ENCODE data around the gene PSMD3.
"Not testable (repeated sequence)": the region's sequence is repeated elsewhere in the genome, so short reads cannot be mapped to it uniquely, and the experiment has no call there.

PSMD3 gene

DNA sequence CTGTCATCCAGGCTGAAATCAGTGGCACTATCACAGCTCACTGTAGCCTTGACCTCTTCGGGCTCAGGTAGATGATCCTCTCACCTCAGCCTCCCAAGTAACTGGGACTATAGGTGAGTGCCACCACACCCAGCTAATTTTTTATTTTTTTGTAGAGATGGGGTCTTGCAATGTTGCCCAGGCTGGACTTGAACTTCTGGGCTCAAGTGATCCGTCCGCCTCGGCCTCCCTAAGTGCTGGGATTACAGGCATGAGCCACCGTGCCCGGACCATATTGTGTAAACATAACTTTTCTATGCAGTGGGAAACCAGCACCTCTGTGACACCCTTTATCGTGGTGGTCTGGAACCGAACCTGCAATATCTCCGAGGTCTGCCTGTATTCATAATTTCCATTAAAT is 23.5 kb downstream of the PSMD3 start:
- TF ChIP-seq CTCF (IDR thresholded peaks at IDR 0.05; ENCODE audit: borderline replicate concordance, control extremely low read depth, extremely low read depth, insufficient read depth, missing control alignments): no peak
- DNase-seq (ENCODE audit: low spot score): no peak
- in situ Hi-C loops (cut with MboI; ENCODE audit: low sequenced_read_pairs, unreplicated experiment): no loop called here

- no peak for DNase-seq (ENCODE audit: low spot score)
- no peak for TF ChIP-seq CTCF (IDR thresholded peaks at IDR 0.05; ENCODE audit: borderline replicate concordance, control extremely low read depth, extremely low read depth, insufficient read depth, missing control alignments)
- in situ Hi-C loops (cut with MboI; ENCODE audit: low sequenced_read_pairs, unreplicated experiment): no loop called here
Observed at GRCh38 chr17:40004712-40005111, 24.1 kb downstream of the PSMD3 start.

DNA sequence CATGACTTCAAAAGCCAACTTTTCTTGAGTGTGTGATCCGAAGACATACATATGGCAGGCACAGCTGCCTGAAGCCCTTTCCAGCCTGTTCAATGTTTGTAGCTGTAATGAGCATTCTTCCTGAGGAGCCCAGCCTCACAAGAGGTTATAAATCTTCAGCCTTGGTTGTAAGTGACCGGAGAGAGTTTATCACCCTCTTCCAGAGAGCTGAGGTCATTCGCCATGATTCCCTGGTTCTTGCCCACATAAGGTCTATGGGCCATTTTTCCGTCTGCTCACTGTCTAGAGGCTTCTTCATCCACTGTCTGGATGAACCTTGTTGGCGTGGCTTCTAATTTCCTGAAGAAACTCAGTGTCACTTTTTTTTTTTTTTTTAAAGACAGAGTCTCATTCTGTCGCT is 24.9 kb downstream of the PSMD3 start:
- in situ Hi-C loops (cut with MboI; ENCODE audit: low sequenced_read_pairs, unreplicated experiment): no loop called here
- no peak for TF ChIP-seq CTCF (IDR thresholded peaks at IDR 0.05; ENCODE audit: borderline replicate concordance, control extremely low read depth, extremely low read depth, insufficient read depth, missing control alignments)
- no peak for DNase-seq (ENCODE audit: low spot score)

GRCh38 chr17:40010946-40011500 is 30.4 kb downstream of the PSMD3 start:
- not testable (repeated sequence) for DNase-seq (ENCODE audit: low spot score)
- in situ Hi-C loops (cut with MboI; ENCODE audit: low sequenced_read_pairs, unreplicated experiment): loop anchor here (10.0 kb wide), 1 partner anchor 274 kb away; the partner anchor contains the start of gene CDC6

DNA sequence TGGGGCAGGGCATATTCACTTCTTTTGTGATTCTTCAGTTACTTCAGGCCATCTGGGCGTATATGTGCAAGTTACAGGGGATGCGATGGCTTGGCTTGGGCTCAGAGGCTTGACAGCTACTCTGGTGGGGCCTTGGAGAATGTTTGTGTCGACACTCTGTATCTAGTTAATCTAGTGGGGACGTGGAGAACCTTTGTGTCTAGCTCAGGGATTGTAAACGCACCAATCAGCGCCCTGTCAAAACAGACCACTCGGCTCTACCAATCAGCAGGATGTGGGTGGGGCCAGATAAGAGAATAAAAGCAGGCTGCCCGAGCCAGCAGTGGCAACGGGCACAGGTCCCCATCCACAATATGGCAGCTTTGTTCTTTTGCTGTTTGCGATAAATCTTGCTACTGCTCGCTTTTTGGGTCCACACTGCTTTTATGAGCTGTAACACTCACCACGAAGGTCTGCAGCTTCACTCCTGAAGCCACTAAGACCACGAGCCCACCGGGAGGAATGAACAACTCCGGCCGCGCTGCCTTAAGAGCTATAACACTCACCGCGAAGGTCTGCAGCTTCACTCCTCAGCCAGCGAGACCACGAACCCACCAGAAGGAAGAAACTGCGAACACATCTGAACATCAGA is 31.5 kb downstream of the PSMD3 start:
- in situ Hi-C loops (cut with MboI; ENCODE audit: low sequenced_read_pairs, unreplicated experiment): loop anchor here (10.0 kb wide), 1 partner anchor 273 kb away; the partner anchor contains the start of gene CDC6
- not testable (repeated sequence) for DNase-seq (ENCODE audit: low spot score)

GRCh38 chr17:40014375-40014980 is 33.9 kb downstream of the PSMD3 start:
- in situ Hi-C loops (cut with MboI; ENCODE audit: low sequenced_read_pairs, unreplicated experiment): loop anchor here (10.0 kb wide), 1 partner anchor 270 kb away; the partner anchor contains the start of gene CDC6
- no peak for DNase-seq (ENCODE audit: low spot score)
- no peak for TF ChIP-seq CTCF (IDR thresholded peaks at IDR 0.05; ENCODE audit: borderline replicate concordance, control extremely low read depth, extremely low read depth, insufficient read depth, missing control alignments)

- TF ChIP-seq CTCF (IDR thresholded peaks at IDR 0.05; ENCODE audit: borderline replicate concordance, control extremely low read depth, extremely low read depth, insufficient read depth, missing control alignments): no peak
- in situ Hi-C loops (cut with MboI; ENCODE audit: low sequenced_read_pairs, unreplicated experiment): loop anchor here (10.0 kb wide), 1 partner anchor 270 kb away; the partner anchor contains the start of gene CDC6
- DNase-seq (ENCODE audit: low spot score): no peak
Observed at GRCh38 chr17:40015005-40015997, 34.7 kb downstream of the PSMD3 start, which contains the start of gene CSF3. TSS of gene CSF3 (plus strand) at chr17:40015440. CDS start at chr17:40015475, 35 bp downstream.

Measured in GM13976 (cell line).